ENCODE results near the gene ANKDD1A.

DNA sequence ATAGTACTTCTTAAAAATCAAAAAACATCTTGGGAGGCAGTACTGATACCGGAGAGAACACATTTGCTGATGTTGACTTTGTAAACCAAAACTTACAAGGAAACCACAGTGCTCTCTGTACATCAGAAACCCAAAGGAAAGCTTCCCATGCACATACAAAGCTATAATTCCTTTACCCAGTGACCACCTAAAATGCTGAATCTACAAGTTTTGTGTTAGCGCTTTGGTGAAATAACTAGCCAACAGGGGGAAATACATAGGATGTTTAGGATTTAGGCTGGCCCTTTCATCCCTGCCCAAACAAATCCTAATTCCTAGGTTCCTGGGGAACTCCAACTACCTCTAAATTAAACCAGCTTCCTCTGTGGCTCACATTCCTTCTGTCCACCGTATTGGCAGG, 93.3 kb downstream of the ANKDD1A start:
- TF ChIP-seq, protein P1, sequence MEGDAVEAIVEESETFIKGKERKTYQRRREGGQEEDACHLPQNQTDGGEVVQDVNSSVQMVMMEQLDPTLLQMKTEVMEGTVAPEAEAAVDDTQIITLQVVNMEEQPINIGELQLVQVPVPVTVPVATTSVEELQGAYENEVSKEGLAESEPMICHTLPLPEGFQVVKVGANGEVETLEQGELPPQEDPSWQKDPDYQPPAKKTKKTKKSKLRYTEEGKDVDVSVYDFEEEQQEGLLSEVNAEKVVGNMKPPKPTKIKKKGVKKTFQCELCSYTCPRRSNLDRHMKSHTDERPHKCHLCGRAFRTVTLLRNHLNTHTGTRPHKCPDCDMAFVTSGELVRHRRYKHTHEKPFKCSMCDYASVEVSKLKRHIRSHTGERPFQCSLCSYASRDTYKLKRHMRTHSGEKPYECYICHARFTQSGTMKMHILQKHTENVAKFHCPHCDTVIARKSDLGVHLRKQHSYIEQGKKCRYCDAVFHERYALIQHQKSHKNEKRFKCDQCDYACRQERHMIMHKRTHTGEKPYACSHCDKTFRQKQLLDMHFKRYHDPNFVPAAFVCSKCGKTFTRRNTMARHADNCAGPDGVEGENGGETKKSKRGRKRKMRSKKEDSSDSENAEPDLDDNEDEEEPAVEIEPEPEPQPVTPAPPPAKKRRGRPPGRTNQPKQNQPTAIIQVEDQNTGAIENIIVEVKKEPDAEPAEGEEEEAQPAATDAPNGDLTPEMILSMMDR (conservative IDR thresholded peaks at IDR 0.05), result no peak
- TF ChIP-seq ZFX (IDR thresholded peaks at IDR 0.05), result no peak

Data from C4-2B (cell line).